PC-3 (cell line): Measurements from ENCODE around the gene SKIC2. TPM values are rescaled to one million over a fixed set of nuclear protein-coding genes. Genes with fewer than 3 reads are reported as not detected.
"Not testable (repeated sequence)": the region's sequence is repeated elsewhere in the genome, so short reads cannot be mapped to it uniquely, and the experiment has no call there.

ENCODE experiments used
- ATAC-seq: fragments of 200-7000 bp; cut with Tn5 transposase; 2 replicates; pipeline ENCODE4 v1.9.1; 2020; ENCODE audit warnings: mild to moderate bottlenecking, moderate library complexity
- BruUV-seq: library from RNA; stranded (reverse); fragments of 400-500 nt; replicated peaks from 2 replicates; lab custom pipeline; 2021; lab: Mats Ljungman, UMichigan
- CTCF ChIA-PET: fragments of 300-600 bp; sonication (Branson Sonifier 250); formaldehyde crosslinking; loops from one replicate; lab custom pipeline; 2022; ENCODE audit warnings: antibody characterized with exemption; lab: Charles Lee
- POLR2A ChIA-PET: fragments of 300-600 bp; sonication (Branson Sonifier 250); formaldehyde crosslinking; loops from one replicate; lab custom pipeline; 2022; ENCODE audit warnings: antibody characterized with exemption; ENCODE audit not compliant: unreplicated experiment; lab: Charles Lee
- DNase-seq: peaks from one replicate; pipeline ENCODE4 v3.0.0-alpha.2; 2015
- H2AFZ ChIP-seq: fragments of 300-600 bp; sonication (generic); 2 replicates; pipeline ENCODE4 v1.6.0; 2016; ENCODE audit warnings: antibody characterized with exemption, low read length
- H3F3A ChIP-seq: fragments of 300-600 bp; sonication (generic); one replicate; pipeline ENCODE4 v1.6.0; 2017; ENCODE audit warnings: antibody characterized with exemption, low read length, control low read depth, mild to moderate bottlenecking; ENCODE audit not compliant: unreplicated experiment
- H3K27ac ChIP-seq: fragments of 300-600 bp; sonication (generic); 2 replicates; pipeline ENCODE4 v1.5.1; 2016; ENCODE audit warnings: mild to moderate bottlenecking, low read length
- H3K27me3 ChIP-seq: fragments of 300-600 bp; sonication (generic); 2 replicates; pipeline ENCODE4 v1.6.1; 2016; ENCODE audit warnings: low read length, mixed read lengths
- H3K36me3 ChIP-seq: fragments of 300-600 bp; sonication (generic); 2 replicates; pipeline ENCODE4 v1.6.1; 2016; ENCODE audit warnings: low read depth, mixed run types, low read length, mixed read lengths
- H3K4me1 ChIP-seq: fragments of 300-600 bp; sonication (generic); 2 replicates; pipeline ENCODE4 v1.5.1; 2016; ENCODE audit warnings: low read length; ENCODE audit not compliant: insufficient read depth
- H3K4me2 ChIP-seq: fragments of 300-600 bp; sonication (generic); 2 replicates; pipeline ENCODE4 v1.6.0; 2016; ENCODE audit warnings: low read length
- H3K4me3 ChIP-seq: fragments of 300-600 bp; sonication (generic); 2 replicates; pipeline ENCODE4 v1.5.1; 2016; ENCODE audit warnings: mild to moderate bottlenecking, low read length, mixed read lengths
- H3K79me2 ChIP-seq: fragments of 300-600 bp; sonication (generic); 2 replicates; pipeline ENCODE4 v1.6.1; 2017; ENCODE audit warnings: low read length, mixed read lengths
- H3K9ac ChIP-seq: fragments of 300-600 bp; sonication (generic); 2 replicates; pipeline ENCODE4 v1.6.0; 2016; ENCODE audit warnings: mild to moderate bottlenecking, low read length
- H3K9me2 ChIP-seq: fragments of 300-600 bp; sonication (generic); replicated peaks from 2 replicates; pipeline ENCODE4 v1.6.1; 2016; ENCODE audit warnings: mixed run types, low read length, mixed read lengths
- H3K9me3 ChIP-seq: fragments of 300-600 bp; sonication (generic); 2 replicates; pipeline ENCODE4 v1.6.1; 2016; ENCODE audit warnings: low read length, mixed read lengths
- H4K20me1 ChIP-seq: fragments of 300-600 bp; sonication (generic); 2 replicates; pipeline ENCODE4 v1.6.1; 2016; ENCODE audit warnings: low read length, mixed read lengths
- EZH2 ChIP-seq: fragments of 300-600 bp; sonication (generic); IDR thresholded peaks from one replicate; pipeline ENCODE4 v1.6.1; 2017; ENCODE audit warnings: antibody characterized with exemption, mild to moderate bottlenecking, low read length; ENCODE audit not compliant: unreplicated experiment
- EZH2phosphoT487 ChIP-seq: fragments of 300-600 bp; sonication (generic); IDR thresholded peaks from 2 replicates; pipeline ENCODE4 v1.6.1; 2018; ENCODE audit warnings: mild to moderate bottlenecking, antibody characterized with exemption, low read length, borderline replicate concordance
- intact Hi-C: fragments of 100-400 bp; cut with micrococcal nuclease; formaldehyde crosslinking; loops from 2 replicates; pipeline ENCODE4 v1.9.0; 2023
- total RNA-seq: library from RNA; depleted of rRNA; stranded (reverse); fragments of >200 nt; gene quantifications from 2 replicates; pipeline ENCODE4 v1.2.3, GENCODE V29; 2014
- TF ChIP-seq, protein P1 (sequence below): fragments of 300-600 bp; sonication (generic); conservative IDR thresholded peaks from 2 replicates; pipeline ENCODE4 v1.5.1; 2017; ENCODE audit warnings: antibody characterized with exemption, low read depth, mild to moderate bottlenecking, low read length

Gene SKIC2
- total RNA-seq, 1 experiment from 2014 or later: 81.9 TPM

DNA sequence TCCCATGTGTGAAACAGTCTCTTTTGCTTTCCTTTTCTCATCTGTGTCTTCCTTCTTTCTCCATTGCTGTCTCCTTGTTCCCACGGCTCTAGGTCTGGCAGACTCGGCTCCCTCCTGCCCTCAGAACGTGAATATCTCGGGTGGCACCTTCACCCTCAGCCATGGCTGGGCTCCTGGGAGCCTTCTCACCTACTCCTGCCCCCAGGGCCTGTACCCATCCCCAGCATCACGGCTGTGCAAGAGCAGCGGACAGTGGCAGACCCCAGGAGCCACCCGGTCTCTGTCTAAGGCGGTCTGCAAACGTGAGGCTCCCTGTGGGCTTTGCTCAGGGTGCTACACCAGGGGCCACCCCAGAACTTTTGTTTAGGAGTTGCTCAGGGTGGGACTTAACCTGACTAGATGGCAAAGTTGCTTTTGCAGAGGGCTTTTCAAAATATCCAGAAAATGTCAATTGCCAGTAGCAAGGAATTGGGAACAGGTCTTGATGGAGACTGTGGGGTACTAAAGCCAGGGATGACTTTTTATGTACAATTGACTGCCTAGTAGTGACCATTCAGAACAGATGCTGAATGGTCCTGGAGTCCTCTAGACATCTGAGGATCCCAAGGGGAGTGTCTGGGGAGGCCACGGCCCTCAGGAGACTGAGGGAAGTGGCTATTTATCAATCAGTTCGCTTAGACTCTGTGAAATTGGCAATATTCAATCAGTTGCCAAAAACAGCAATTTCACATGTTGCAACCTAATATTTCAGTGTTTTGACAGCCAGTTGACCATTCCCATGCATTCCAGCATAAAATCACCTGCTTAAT lies 30.9 kb upstream of the SKIC2 start:
- Histone ChIP-seq H3K4me3 (no peak overlapping the region), H3K9me3 (no peaks in the 10 kb centered on the region), H4K20me1 (no peaks in the 10 kb centered on the region), H3K4me1 (no peaks in the 10 kb centered on the region), H3K27me3 (no peaks in the 10 kb centered on the region), H3F3A (no peaks in the 10 kb centered on the region), H3K79me2 (no peaks in the 10 kb centered on the region), H3K9ac (no peak overlapping the region), H3K9me2 (no peaks in the 10 kb centered on the region), H3K4me2 (no peak overlapping the region), H2AFZ (no peak overlapping the region), H3K36me3 (no peaks in the 10 kb centered on the region), H3K27ac (no peak overlapping the region)
- ChIA-PET POLR2A (no interaction called here), CTCF (no interaction called here)
- no peak for ATAC-seq
- intact Hi-C loops: no loop called here
- no TSS peak for BruUV-seq
- TF ChIP-seq, protein P1, sequence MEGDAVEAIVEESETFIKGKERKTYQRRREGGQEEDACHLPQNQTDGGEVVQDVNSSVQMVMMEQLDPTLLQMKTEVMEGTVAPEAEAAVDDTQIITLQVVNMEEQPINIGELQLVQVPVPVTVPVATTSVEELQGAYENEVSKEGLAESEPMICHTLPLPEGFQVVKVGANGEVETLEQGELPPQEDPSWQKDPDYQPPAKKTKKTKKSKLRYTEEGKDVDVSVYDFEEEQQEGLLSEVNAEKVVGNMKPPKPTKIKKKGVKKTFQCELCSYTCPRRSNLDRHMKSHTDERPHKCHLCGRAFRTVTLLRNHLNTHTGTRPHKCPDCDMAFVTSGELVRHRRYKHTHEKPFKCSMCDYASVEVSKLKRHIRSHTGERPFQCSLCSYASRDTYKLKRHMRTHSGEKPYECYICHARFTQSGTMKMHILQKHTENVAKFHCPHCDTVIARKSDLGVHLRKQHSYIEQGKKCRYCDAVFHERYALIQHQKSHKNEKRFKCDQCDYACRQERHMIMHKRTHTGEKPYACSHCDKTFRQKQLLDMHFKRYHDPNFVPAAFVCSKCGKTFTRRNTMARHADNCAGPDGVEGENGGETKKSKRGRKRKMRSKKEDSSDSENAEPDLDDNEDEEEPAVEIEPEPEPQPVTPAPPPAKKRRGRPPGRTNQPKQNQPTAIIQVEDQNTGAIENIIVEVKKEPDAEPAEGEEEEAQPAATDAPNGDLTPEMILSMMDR: no peak
- no peak for TF ChIP-seq EZH2phosphoT487
- no peak for TF ChIP-seq EZH2
- no peak for DNase-seq

DNA sequence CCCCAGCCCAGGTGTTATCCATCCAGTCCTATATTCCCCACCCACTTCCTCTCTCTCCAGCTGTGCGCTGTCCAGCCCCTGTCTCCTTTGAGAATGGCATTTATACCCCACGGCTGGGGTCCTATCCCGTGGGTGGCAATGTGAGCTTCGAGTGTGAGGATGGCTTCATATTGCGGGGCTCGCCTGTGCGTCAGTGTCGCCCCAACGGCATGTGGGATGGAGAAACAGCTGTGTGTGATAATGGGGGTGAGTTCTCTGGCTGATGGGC lies 30.4 kb upstream of the SKIC2 start:
- no peaks in the 10 kb centered on the region for H4K20me1 ChIP-seq
- no peak for ATAC-seq
- no TSS peak for BruUV-seq
- no peaks in the 10 kb centered on the region for H3K36me3 ChIP-seq
- CTCF ChIA-PET: no interaction called here
- no peaks in the 10 kb centered on the region for H3K79me2 ChIP-seq
- H3K27ac ChIP-seq: no peak overlapping the region
- H3K9ac ChIP-seq: no peak overlapping the region
- no peaks in the 10 kb centered on the region for H3K27me3 ChIP-seq
- H3F3A ChIP-seq: no peaks in the 10 kb centered on the region
- no peak for DNase-seq
- no peaks in the 10 kb centered on the region for H3K4me1 ChIP-seq
- intact Hi-C loops: no loop called here
- H3K9me3 ChIP-seq: no peaks in the 10 kb centered on the region
- TF ChIP-seq EZH2phosphoT487 (no peak), EZH2 (no peak)
- H3K4me3 ChIP-seq: no peak overlapping the region
- no peak overlapping the region for H2AFZ ChIP-seq
- POLR2A ChIA-PET: no interaction called here
- no peak overlapping the region for H3K4me2 ChIP-seq
- no peaks in the 10 kb centered on the region for H3K9me2 ChIP-seq

GRCh38 chr6:31930962-31931361 lies 28.0 kb upstream of the SKIC2 start:
- Histone ChIP-seq H3K4me1 (no peaks in the 10 kb centered on the region), H3K9me3 (no peaks in the 10 kb centered on the region), H4K20me1 (no peaks in the 10 kb centered on the region), H2AFZ (no peak overlapping the region), H3K4me3 (no peak overlapping the region), H3K27ac (no peak overlapping the region), H3K4me2 (no peak overlapping the region), H3F3A (no peaks in the 10 kb centered on the region), H3K9ac (no peak overlapping the region), H3K9me2 (no peaks in the 10 kb centered on the region), H3K36me3 (no peaks in the 10 kb centered on the region), H3K27me3 (no peaks in the 10 kb centered on the region), H3K79me2 (no peaks in the 10 kb centered on the region)
- ATAC-seq (no peak), DNase-seq (no peak)
- no TSS peak for BruUV-seq
- intact Hi-C loops: no loop called here
- ChIA-PET CTCF (no interaction called here), POLR2A (no interaction called here)
- TF ChIP-seq, protein P1: no peak
- no peak for TF ChIP-seq EZH2phosphoT487
- no peak for TF ChIP-seq EZH2

GRCh38 chr6:31932137-31932536 lies 26.8 kb upstream of the SKIC2 start:
- H3K27me3 ChIP-seq, DNase-seq, H3K9me3 ChIP-seq, H2AFZ ChIP-seq, H3K4me1 ChIP-seq, H3K36me3 ChIP-seq, H3F3A ChIP-seq, H4K20me1 ChIP-seq, H3K9ac ChIP-seq, BruUV-seq, H3K9me2 ChIP-seq, H3K27ac ChIP-seq, H3K79me2 ChIP-seq, H3K4me3 ChIP-seq, CTCF ChIA-PET, intact Hi-C loops, ATAC-seq, H3K4me2 ChIP-seq, POLR2A ChIA-PET: not testable (repeated sequence)
